Fibroblast of the aortic adventitia (primary cell): Measurements from ENCODE around the gene RFT1. TPM values are rescaled to one million over a fixed set of nuclear protein-coding genes. Genes with fewer than 3 reads are reported as not detected.

ENCODE experiments used
- DNase-seq: peaks from one replicate; pipeline ENCODE4 v3.0.0-alpha.2; 2010; ENCODE audit warnings: low read depth
- H3K4me3 ChIP-seq: 2 replicates; pipeline ENCODE4 v1.5.1; 2011; ENCODE audit warnings: low read depth, mild to moderate bottlenecking, control low read depth, low read length, moderate library complexity
- CTCF ChIP-seq: IDR thresholded peaks from 2 replicates; pipeline ENCODE4 v1.5.1; 2011; ENCODE audit warnings: mild to moderate bottlenecking, low read length, control low read depth, inconsistent platforms; ENCODE audit not compliant: insufficient read depth
- total RNA-seq: library from RNA; depleted of rRNA; stranded (reverse); fragments of >200 nt; gene quantifications from 2 replicates; pipeline ENCODE4 v1.2.3, GENCODE V29; 2012; ENCODE audit warnings: low replicate concordance

The RFT1 gene
- total RNA-seq, 1 donor, result 15.4 TPM

DNA sequence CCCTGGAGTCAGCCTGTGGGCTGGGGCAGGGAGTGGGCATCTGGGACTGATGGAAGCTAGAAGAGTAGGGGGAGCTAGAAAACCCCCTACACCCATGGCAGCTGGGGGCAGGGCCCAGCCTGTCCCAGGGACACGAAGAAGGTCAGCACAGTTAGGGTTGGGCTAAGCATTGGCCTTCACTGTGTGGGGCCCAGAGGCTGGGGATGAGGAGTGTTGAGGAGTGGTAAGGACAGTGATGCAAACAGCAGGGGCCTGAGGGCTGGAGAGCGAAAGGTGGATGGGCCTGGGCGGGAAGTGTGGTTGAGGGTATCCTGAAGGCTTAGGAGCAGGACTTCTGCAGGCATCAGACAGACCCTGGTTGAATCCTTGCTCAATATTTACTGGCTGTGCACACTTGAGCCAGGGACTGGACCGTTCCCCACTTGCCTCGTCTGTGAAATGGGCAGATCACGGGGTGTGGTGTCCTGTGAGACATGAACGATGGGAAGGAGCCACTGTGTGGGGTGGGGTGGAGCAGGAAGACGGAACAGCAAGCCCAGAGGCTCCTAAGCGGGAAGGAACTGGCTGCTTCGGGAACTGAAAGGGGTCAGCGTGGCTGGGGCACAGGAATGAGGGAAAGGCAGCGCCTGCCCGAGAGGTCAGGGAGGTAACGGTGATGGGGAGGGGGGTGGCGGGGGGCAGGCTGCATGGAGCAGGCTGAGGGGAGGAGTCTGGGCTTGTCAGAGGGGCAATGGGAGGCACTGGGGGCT, 38.1 kb upstream of the RFT1 start:
- TF ChIP-seq CTCF, result no peak
- H3K4me3 ChIP-seq, result no peak overlapping the region
- DNase-seq, result no peak

DNA sequence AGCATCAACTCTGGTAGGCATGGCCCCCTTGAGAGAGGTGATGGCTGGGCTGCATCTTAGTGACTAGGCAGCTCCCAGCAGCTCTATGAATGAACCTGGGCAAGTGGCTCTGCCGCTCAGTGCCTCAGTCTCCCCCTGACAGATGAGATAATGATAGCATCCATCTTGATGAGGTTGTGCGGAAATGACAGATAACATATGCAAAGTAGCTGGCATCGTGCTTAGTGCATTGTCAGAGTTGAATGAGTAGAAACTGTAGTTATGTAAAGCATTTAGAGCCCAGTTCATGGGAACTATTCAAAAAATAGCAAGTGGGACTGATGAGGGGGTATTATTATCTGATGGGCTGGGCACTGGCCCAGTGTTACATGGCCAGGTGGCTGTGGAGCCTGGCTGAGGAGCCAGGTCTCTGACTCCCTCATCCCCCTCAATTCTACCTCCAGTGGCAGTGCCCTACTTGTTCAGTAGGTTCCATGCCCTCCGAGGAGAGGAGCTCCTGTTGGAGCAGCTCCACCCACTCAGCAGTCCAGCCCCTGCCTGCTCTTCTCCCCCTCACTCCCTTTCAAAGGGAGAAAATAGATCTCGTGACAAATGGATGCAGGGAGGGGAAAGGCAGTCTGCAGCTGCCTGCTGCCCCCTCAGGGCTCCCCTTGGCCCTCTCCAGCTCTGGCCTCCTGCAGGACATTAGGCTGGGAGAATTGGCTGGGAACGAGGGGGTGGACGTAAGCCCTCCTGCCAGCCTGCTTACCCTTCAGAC, 37.4 kb upstream of the RFT1 start:
- DNase-seq, result peak; percentile 4
- TF ChIP-seq CTCF, result no peak
- H3K4me3 ChIP-seq, result no peak overlapping the region

- TF ChIP-seq CTCF, result no peak
- H3K4me3 ChIP-seq, result peak overlapping the region; percentile 25
- peak; percentile 74 for DNase-seq
Observed at GRCh38 chr3:53166781-53167291, 36.6 kb upstream of the RFT1 start.

DNA sequence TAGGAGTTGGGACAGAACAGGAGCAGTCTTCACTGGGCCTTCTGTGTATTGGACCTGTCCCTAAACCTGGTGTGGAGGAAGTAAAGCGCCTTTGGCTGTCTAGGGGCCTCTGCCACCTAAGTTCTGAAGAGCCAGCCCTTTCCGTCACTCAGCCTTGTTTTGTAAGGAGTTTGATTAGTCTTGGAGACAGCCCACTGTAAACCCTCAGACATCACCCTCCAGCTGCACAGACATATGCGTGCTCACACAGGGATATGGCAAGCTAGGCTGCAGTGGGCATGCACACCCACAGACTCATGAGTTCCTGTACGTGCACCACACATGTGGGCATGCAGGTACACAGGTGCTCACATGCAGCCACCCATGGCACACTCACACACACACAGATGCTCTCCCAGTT, 36.0 kb upstream of the RFT1 start:
- no peak for DNase-seq
- TF ChIP-seq CTCF, result no peak
- H3K4me3 ChIP-seq, result no peak overlapping the region

DNA sequence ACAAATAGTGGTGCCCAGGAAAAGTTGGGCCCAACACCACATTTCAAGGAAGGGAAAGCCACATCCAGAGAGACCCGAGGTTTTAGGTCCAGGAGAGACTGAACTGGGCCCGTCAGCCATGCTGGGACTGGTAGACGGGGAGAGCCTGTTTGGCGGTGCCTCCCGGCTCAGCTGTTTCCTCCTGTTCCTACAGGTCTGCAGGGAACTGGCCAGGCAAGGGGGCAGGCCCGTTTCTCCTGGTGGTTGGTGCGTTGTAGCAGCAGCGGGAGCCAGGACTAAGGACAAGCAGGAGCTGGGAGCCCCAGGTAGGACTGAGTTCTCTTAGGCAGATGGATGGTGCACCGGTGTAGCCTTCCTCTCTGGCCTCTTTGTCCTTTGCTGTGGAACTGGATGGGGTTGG, 34.7 kb upstream of the RFT1 start:
- DNase-seq, result no peak
- TF ChIP-seq CTCF, result no peak
- H3K4me3 ChIP-seq, result no peak overlapping the region

DNA sequence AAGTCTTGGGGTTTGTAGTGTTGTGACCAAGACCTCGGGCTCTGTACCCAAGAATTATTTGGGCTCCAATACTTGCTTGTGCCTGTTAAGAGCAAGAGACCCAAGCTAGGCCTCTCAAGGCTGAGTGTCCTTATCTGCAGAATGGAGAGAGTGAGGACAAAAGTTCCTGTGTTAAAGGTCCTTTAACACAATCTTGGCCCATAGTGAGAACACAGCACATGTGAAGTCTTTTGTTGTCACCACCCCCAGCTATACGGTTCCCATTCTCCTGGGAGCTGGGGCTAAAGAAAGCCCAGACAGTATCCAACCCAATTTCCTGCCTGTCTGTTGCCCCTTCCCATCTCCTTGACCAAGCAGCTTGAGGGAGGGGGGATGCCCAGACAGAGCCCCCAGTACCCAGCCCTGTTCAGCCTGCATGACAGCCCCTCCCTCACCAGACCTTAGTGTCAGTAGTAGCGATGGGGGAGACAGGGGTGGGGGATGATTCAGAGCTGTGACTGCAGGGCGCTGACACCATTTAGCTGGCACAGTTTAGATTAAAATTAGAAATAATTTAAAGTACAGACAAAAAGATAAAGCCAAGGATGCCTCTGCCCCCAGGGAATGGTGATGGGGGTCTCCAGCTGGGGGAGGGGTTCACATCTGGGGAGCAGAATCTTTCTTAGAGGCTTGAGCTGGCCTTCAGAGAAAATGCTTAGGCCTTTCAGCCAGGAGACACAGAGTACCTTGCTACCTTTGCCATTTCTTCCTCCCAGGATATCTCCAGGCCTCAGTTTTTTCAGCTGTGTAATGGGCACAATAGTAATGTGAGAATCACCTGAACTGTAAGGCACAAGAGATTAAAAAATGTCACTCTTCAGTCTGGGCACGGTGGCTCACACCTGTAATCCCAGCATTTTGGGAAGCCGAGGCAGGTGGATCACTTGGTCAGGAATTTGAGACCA, 33.5 kb upstream of the RFT1 start:
- TF ChIP-seq CTCF, result no peak
- peak overlapping the region; percentile 83 for H3K4me3 ChIP-seq
- DNase-seq, result no peak
